WTC11 (cell line): Measurements from ENCODE around the gene ANKRD23. TPM values are rescaled to one million over a fixed set of nuclear protein-coding genes. Genes with fewer than 3 reads are reported as not detected.

Source experiments
- ATAC-seq: fragments of 200-7000 bp; cut with Tn5 transposase; 2 replicates; pipeline ENCODE4 v1.10.0; 2021; ENCODE audit warnings: mild to moderate bottlenecking, moderate library complexity
- CTCF ChIA-PET: fragments of 300-600 bp; sonication (Branson Sonifier 250); formaldehyde crosslinking; loops from one replicate; lab custom pipeline; 2021; ENCODE audit warnings: antibody characterized with exemption; lab: Charles Lee
- POLR2A ChIA-PET: fragments of 350-600 bp; sonication (Branson Sonifier 250); formaldehyde crosslinking; loops from one replicate; lab custom pipeline; 2021; ENCODE audit warnings: antibody characterized with exemption; lab: Charles Lee
- DNase-seq: peaks from one replicate; pipeline ENCODE4 v3.0.0; 2021; ENCODE audit warnings: low spot score
- H3K27ac Mint-ChIP-seq: 2 replicates; pipeline ENCODE4 v1.8.0; 2021; ENCODE audit warnings: mixed read lengths
- H3K27me3 Mint-ChIP-seq: 2 replicates; pipeline ENCODE4 v1.8.0; 2021; ENCODE audit warnings: low read depth, mild to moderate bottlenecking, moderate library complexity, mixed read lengths
- H3K36me3 Mint-ChIP-seq: 2 replicates; pipeline ENCODE4 v1.8.0; 2021; ENCODE audit warnings: mixed read lengths
- H3K4me1 Mint-ChIP-seq: 2 replicates; pipeline ENCODE4 v1.8.0; 2022; ENCODE audit warnings: mixed read lengths
- H3K4me3 Mint-ChIP-seq: 2 replicates; pipeline ENCODE4 v1.8.0; 2021; ENCODE audit warnings: mild to moderate bottlenecking, moderate library complexity, mixed read lengths
- H3K9me3 Mint-ChIP-seq: 2 replicates; pipeline ENCODE4 v1.8.0; 2021; ENCODE audit warnings: mixed read lengths
- CREB1 ChIP-seq: sonication (generic); formaldehyde crosslinking; IDR thresholded peaks from 2 replicates; pipeline ENCODE4 v1.8.0; 2023; ENCODE audit warnings: mild to moderate bottlenecking, missing genetic modification reagents
- FOXJ3 ChIP-seq: sonication (generic); formaldehyde crosslinking; IDR thresholded peaks from 2 replicates; pipeline ENCODE4 v1.9.0; 2021; ENCODE audit warnings: missing genetic modification reagents, mild to moderate bottlenecking, borderline replicate concordance
- GRHL2 ChIP-seq: fragments of 250-450 bp; sonication (Bioruptor Pico); IDR thresholded peaks from 2 replicates; pipeline ENCODE4 v1.8.0; 2022; ENCODE audit warnings: mild to moderate bottlenecking, moderate library complexity; ENCODE audit not compliant: insufficient replicate concordance, severe bottlenecking
- MXD4 ChIP-seq: fragments of 250-450 bp; sonication (Bioruptor Pico); IDR thresholded peaks from 2 replicates; pipeline ENCODE4 v1.8.0; 2021; ENCODE audit warnings: mild to moderate bottlenecking, moderate library complexity, borderline replicate concordance
- RORB ChIP-seq: fragments of 250-450 bp; sonication (Bioruptor Pico); IDR thresholded peaks from 2 replicates; pipeline ENCODE4 v1.9.0; 2021; ENCODE audit warnings: mild to moderate bottlenecking
- ZNF232 ChIP-seq: sonication (generic); formaldehyde crosslinking; IDR thresholded peaks from 2 replicates; pipeline ENCODE4 v1.8.0; 2022; ENCODE audit warnings: mild to moderate bottlenecking, missing genetic modification reagents
- total RNA-seq: library from RNA; stranded (reverse); gene quantifications from 3 replicates; pipeline ENCODE4 v1.2.3, GENCODE V29; 2021
- TF ChIP-seq, protein P1 (sequence below): sonication (generic); formaldehyde crosslinking; IDR thresholded peaks from 2 replicates; pipeline ENCODE4 v1.8.0; 2022; ENCODE audit warnings: mild to moderate bottlenecking, missing genetic modification reagents
- TF ChIP-seq, protein P2 (sequence below): sonication (generic); formaldehyde crosslinking; IDR thresholded peaks from 2 replicates; pipeline ENCODE4 v1.8.0; 2022; ENCODE audit warnings: missing genetic modification reagents
- TF ChIP-seq, protein P3 (sequence below): sonication (generic); formaldehyde crosslinking; IDR thresholded peaks from 2 replicates; pipeline ENCODE4 v1.8.1; 2023; ENCODE audit warnings: mild to moderate bottlenecking, missing genetic modification reagents
- TF ChIP-seq, protein P4 (sequence below): fragments of 250-450 bp; sonication (Bioruptor Pico); IDR thresholded peaks from 2 replicates; pipeline ENCODE4 v1.9.0; 2021; ENCODE audit warnings: mild to moderate bottlenecking
- TF ChIP-seq, protein P5 (sequence below): sonication (generic); formaldehyde crosslinking; IDR thresholded peaks from 2 replicates; pipeline ENCODE4 v1.8.0; 2022; ENCODE audit warnings: mild to moderate bottlenecking, missing genetic modification reagents
- TF ChIP-seq, protein P6 (sequence below): fragments of 250-450 bp; sonication (Bioruptor Pico); conservative IDR thresholded peaks from 2 replicates; pipeline ENCODE4 v1.9.0; 2021; ENCODE audit warnings: mild to moderate bottlenecking

Gene ANKRD23
- total RNA-seq, 1 experiment from 2014 or later: 3.2 TPM

DNA sequence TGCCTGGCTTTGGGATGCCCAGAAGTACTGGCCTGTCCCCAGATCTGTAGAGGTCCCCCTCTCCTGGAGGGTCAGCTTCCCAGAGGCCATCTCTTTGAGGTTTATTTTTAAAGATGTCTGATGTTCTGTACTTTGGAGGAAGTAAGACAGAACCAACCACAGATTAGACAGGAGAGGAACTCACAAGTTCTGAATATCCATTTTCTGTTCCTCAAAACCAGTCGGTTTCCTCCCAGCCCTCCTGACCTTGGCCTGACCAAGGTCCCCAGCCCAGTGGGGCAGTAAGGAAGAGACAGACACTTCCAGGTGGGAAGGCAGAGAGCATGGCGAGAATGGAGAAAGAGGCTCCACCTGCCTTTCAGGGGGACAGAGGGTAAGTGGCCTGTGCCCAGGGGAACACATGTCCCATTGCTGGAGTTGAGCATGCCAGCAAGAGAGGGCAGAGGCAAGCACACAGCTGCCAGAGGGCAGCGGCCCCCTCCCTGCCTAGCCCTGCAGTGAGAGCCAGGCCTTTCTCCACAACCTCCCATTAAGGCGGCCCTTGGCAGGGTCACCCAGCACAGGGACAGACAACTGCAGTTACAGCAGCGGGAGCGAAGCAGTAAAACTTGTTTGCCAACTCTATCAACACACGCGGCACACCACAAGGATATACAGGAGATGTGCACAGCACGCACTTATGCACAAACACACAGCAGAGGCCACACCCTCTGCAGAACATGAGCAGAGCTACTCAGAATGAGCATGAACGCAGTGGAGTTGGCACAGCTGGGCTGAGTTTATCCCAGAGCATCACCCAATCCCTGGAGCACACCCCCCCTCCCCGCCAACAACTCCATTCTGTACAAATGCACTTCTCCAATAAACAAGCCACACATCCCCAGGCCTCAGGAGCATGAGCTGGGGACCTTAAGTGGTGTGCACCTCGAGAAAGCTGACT lies 44.5 kb upstream of the ANKRD23 start:
- Mint-ChIP-seq H3K27ac (peak overlapping the region; percentile 34; the same call in 1 of the 2 replicates), H3K9me3 (no peaks in the 10 kb centered on the region), H3K36me3 (no peaks in the 10 kb centered on the region), H3K4me3 (no peak overlapping the region), H3K4me1 (peaks cover 35% of the 10 kb centered on the region), H3K27me3 (no peaks in the 10 kb centered on the region; the same call in 1 of the 2 replicates)
- DNase-seq (no peak), ATAC-seq (no peak)
- POLR2A ChIA-PET: no interaction called here
- CTCF ChIA-PET: interaction anchor here (1.0 to 1.9 kb wide), 6 partner anchors 14 to 63 kb away, joined by 3 to 7 read pairs (median 4); partner anchors contain the start of gene ANKRD39
- TF ChIP-seq RORB (CRISPR knock-in tag) (no peak), ZNF232 (no peak), CREB1 (CRISPR knock-in tag) (no peak), MXD4 (CRISPR knock-in tag) (no peak)
- TF ChIP-seq, protein P1, sequence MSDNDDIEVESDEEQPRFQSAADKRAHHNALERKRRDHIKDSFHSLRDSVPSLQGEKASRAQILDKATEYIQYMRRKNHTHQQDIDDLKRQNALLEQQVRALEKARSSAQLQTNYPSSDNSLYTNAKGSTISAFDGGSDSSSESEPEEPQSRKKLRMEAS (CRISPR knock-in tag): no peak
- TF ChIP-seq, protein P2, sequence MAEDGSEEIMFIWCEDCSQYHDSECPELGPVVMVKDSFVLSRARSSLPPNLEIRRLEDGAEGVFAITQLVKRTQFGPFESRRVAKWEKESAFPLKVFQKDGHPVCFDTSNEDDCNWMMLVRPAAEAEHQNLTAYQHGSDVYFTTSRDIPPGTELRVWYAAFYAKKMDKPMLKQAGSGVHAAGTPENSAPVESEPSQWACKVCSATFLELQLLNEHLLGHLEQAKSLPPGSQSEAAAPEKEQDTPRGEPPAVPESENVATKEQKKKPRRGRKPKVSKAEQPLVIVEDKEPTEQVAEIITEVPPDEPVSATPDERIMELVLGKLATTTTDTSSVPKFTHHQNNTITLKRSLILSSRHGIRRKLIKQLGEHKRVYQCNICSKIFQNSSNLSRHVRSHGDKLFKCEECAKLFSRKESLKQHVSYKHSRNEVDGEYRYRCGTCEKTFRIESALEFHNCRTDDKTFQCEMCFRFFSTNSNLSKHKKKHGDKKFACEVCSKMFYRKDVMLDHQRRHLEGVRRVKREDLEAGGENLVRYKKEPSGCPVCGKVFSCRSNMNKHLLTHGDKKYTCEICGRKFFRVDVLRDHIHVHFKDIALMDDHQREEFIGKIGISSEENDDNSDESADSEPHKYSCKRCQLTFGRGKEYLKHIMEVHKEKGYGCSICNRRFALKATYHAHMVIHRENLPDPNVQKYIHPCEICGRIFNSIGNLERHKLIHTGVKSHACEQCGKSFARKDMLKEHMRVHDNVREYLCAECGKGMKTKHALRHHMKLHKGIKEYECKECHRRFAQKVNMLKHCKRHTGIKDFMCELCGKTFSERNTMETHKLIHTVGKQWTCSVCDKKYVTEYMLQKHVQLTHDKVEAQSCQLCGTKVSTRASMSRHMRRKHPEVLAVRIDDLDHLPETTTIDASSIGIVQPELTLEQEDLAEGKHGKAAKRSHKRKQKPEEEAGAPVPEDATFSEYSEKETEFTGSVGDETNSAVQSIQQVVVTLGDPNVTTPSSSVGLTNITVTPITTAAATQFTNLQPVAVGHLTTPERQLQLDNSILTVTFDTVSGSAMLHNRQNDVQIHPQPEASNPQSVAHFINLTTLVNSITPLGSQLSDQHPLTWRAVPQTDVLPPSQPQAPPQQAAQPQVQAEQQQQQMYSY (CRISPR knock-in tag): no peak
- TF ChIP-seq, protein P3, sequence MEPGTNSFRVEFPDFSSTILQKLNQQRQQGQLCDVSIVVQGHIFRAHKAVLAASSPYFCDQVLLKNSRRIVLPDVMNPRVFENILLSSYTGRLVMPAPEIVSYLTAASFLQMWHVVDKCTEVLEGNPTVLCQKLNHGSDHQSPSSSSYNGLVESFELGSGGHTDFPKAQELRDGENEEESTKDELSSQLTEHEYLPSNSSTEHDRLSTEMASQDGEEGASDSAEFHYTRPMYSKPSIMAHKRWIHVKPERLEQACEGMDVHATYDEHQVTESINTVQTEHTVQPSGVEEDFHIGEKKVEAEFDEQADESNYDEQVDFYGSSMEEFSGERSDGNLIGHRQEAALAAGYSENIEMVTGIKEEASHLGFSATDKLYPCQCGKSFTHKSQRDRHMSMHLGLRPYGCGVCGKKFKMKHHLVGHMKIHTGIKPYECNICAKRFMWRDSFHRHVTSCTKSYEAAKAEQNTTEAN (CRISPR knock-in tag): no peak
- TF ChIP-seq, protein P4, sequence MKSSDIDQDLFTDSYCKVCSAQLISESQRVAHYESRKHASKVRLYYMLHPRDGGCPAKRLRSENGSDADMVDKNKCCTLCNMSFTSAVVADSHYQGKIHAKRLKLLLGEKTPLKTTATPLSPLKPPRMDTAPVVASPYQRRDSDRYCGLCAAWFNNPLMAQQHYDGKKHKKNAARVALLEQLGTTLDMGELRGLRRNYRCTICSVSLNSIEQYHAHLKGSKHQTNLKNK (CRISPR knock-in tag): no peak
- TF ChIP-seq, protein P5, sequence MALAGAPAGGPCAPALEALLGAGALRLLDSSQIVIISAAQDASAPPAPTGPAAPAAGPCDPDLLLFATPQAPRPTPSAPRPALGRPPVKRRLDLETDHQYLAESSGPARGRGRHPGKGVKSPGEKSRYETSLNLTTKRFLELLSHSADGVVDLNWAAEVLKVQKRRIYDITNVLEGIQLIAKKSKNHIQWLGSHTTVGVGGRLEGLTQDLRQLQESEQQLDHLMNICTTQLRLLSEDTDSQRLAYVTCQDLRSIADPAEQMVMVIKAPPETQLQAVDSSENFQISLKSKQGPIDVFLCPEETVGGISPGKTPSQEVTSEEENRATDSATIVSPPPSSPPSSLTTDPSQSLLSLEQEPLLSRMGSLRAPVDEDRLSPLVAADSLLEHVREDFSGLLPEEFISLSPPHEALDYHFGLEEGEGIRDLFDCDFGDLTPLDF: no peak

DNA sequence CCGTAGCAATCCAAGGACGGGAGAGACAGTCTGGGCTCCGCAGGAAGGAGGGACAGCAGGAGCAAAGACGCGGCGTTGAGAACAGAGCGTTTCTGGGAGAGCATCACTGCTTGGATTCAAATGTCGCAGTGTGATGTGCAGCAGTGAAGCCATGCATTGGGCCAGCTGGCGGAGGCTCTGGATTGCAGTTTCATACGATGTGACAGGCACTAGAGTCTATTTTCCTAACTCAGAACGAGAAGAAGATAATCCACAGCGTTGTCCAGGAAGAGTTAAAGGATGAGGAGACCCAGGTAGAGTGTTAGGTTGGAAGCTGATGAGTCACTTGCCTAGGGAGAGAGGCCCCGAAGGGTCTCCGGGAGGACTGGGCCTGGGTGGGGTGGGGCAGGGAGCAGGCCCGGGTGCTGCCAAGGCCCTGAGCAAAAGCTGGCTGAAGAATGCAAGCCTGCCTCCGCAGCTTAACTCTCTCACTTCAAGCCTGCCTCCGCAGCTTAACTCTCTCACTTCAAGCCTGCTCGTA lies 43.7 kb upstream of the ANKRD23 start:
- ATAC-seq: no peak
- Mint-ChIP-seq H3K27me3 (no peaks in the 10 kb centered on the region; the same call in 1 of the 2 replicates), H3K27ac (peak overlapping the region; percentile 12; the same call in 1 of the 2 replicates), H3K36me3 (no peaks in the 10 kb centered on the region), H3K9me3 (no peaks in the 10 kb centered on the region), H3K4me3 (no peak overlapping the region), H3K4me1 (peaks cover 35% of the 10 kb centered on the region)
- DNase-seq: no peak
- ChIA-PET CTCF (interaction anchor here (1.0 to 1.9 kb wide), 5 partner anchors 13 to 63 kb away, joined by 3 to 7 read pairs (median 4); partner anchors contain the start of gene ANKRD39), POLR2A (no interaction called here)
- TF ChIP-seq, protein P6, sequence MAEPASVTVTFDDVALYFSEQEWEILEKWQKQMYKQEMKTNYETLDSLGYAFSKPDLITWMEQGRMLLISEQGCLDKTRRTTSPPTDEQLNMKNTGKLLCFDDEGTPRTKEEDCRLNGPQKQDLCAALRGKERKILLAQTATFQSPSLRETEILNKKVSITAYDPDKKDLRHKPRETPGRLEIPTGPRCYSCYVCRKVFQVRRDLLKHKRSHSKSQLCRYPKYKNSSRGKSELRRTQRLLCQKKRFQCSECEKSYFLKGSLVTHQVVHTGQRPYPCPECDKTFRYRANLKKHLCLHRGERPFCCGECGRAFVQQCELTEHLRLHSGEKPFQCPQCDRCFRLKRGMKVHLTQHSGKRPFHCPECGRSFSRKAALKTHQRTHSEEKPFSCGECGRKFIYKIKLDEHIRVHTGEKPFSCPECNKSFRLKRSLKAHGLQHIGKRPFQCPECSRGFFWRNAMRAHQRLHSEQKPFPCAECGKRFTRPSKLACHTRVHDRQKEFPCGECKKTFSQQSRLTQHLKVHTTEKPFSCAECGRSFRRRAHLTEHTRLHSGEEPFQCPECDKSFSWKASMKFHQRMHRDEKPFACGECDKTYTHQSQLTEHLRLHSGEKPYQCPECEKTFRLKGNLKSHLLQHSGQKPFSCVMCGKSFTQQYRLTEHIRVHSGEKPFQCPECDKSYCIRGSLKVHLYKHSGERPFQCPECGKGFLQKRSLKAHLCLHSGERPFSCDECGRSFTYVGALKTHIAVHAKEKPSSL (CRISPR knock-in tag): no peak
- TF ChIP-seq, protein P1 (CRISPR knock-in tag): no peak
- TF ChIP-seq FOXJ3: no peak
- no peak for TF ChIP-seq GRHL2 (CRISPR knock-in tag)
